NK-92 treated with Interleukin-12 subunit alpha and Interleukin-12 subunit beta, amount 100 ng/mL, for 24 hours (cell line): ENCODE measurements around the gene NTF3.

Source experiments
- DNase-seq: peaks from one replicate; lab custom pipeline; 2025; lab: John Stamatoyannopoulos, UW

NTF3 gene

GRCh38 chr12:5432011-5432400 lies at the start of gene NTF3:
TSS of gene NTF3 (plus strand) at chr12:5432108. CDS start at chr12:5432325, 217 bp downstream.
- no peak for DNase-seq

DNA sequence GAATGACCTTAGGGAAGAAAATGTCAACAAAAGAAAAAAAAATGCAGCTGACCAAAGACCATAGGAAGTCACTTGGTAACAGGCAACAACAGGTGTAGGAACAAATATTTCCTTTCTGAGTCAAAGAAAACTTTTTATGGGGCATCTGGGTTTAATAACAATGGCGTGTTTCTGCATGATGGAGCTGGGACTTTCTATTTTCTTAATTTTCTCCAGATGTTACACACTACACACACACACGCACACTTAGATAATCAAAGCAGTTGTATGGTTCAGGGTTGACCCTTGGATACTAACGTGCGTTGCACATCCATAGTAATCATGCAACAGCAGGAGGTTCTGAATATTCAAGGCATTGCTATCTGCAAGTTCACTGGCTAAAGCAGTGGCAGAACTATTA lies 47.9 kb upstream of the NTF3 start:
- DNase-seq = no peak

GRCh38 chr12:5388581-5389535 lies 43.0 kb upstream of the NTF3 start:
- DNase-seq = no peak

DNA sequence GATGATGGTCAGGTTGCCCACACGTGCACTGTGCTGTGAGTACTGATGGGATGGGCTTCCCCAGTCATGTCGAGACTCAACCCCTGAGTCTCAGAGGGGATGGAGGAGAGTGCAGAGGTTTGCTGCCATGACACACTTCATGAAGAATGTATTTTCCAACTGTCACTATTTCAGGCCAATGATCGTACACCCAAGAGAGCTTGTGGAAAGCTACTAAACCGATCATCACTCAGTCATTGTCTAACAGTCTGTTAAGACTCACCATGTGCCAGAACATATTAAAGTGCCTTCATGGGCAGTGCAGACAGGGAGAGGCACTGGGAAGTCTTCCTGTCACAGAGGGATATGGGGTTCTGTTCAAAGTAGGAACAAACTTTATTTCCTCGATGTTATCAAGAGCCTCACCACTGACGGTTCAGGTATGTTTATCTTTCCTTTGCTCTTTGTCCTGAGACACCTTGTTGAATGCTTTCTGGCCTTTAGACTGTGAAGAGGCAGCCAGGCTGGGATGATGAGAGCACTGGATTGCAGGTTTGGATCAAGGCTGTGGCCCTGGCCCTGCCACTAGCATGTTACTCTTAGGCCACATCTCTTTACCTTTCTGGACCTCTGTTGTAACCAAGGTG lies 41.6 kb upstream of the NTF3 start:
- DNase-seq = no peak

GRCh38 chr12:5391653-5392052 lies 40.3 kb upstream of the NTF3 start:
- no peak for DNase-seq

DNA sequence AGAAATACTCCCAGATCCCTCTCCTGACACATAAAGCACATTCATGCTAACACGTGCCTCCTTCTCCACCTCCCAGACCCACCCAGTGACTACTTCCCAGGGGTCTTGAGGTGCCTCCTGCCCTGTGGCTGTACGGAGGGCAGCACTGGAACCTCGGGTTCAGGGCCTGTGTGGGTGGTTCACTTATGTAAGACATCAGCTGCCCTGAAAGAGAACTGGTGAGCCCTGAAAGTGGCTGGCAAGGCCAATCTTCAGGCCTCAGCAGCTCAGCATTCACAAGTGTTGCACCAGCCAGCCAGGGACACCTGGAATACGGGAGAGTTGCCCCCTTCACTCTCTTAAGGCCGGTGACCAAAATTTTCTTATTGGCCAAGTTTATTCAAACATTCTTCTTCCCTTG lies 38.9 kb upstream of the NTF3 start:
- no peak for DNase-seq

DNA sequence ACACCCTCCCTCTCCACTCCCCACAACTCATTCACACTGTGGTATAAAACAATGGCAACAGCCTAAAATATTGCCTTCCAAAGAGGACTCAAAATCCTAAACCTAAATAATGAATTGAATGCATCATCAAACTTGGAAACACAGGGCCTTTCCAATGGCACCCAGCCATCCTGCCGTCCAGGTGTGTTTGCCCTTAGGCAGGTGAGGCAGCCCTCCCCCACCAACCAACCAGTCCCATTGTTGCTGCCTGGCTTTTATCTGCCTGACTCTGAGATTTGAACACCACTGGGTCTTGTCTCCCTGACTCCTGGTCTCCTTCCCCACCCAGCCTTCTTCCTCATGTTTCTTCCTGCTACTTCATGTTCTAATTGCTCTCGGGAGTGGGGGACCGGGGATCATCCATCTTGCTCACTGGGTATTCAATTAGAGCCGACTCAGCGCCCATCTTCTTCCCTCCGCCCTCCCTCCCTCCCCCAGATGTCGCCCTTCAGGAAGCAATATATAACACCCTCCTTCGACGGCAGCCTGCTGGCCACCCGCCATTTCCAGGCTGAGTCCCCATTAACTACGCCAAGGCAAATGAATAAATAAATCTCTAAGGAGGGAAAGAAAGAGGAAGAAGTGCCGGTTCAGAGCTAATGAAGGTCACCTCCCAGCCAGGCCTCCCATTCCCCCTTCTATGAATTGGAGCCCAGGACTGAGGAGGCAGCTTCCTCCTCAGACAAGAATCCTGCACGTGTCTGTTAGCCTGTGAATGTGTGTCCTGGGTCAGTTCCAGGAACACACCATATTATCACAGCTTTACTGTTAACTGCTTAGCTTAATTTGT lies 36.3 kb upstream of the NTF3 start:
- DNase-seq = no peak

DNA sequence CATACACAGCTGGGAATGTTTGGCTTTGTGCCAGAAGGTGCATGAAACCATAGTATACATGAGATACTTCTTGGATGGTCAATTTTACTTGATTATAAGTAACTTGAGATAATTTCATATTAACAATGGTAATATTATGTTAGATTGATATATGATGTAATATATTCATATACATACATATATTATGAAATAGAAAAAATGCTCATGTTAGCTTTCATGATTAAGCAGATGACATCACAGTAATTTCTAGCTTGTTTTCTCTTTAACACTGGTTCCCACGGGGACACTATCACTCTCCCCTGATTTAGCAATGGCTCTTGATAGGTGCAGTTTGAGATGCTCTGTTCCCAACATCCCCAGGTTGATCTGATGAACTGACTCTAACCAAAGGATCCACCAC lies 35.4 kb upstream of the NTF3 start:
- DNase-seq = no peak

DNA sequence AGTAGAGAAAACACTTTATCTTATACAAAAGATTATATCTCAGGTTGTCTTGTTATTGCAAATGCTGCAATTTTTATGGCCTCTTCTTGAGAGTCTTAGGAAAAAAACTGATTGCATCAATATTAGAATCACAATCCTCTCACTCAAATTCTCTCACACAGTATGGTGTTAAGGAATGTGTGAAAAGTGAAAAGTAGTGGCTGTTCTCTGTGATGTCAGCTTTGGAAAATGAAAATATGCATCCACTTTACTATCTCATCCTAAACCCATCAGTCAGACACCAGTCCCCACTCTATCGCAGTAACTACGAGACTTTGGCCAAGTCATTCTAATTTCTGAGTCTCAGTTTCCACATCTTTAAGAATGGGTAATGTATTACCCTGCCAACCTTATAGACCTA lies 32.6 kb upstream of the NTF3 start:
- no peak for DNase-seq

DNA sequence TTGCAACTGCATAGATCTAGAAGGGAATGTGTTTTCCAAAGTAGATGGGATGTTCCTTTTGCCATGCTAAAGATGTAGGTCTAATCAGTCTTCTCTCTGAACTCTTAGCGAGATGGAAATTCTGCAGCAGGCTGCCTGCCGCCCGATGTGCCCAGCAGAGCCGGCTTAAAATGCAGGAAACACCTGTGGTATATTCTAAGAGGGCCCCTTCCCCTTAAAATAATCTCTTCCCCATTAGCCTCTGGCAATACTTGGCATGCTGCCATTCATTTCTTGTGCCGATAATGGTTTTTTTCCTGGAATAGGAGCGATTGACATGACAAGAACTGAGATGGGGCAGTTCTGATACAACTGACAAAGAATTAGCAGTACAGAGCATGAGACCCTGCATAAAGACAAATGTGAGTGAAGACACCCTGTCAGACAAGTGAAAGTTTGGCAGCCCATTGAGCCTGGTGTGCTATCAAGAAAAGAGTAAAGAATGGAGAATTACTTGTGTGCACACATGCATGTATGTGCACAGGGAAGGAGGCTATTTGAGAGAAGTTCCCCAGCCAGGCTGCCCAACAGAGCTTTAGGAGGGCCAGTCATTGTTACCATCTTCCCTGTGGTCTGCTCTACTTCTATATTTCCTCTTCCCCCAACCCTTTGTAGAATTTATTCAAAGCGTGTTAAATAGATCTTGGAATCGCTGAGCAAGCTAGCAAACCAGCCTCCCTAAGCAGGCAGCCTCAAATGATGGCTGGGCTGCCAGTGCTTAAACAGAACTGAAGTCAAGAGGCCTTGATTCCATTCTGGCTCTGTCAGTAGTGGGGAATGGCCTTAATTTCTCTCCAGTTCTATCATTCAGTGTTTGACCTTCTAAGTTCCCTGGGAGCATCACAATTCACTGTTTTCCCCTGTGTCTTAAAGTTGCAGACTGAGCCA lies 29.6 kb upstream of the NTF3 start:
- DNase-seq = no peak

- no peak for DNase-seq
Measured at GRCh38 chr12:5403411-5403810, 28.5 kb upstream of the NTF3 start.

- DNase-seq = no peak
Measured at GRCh38 chr12:5407034-5407856, 24.7 kb upstream of the NTF3 start.

DNA sequence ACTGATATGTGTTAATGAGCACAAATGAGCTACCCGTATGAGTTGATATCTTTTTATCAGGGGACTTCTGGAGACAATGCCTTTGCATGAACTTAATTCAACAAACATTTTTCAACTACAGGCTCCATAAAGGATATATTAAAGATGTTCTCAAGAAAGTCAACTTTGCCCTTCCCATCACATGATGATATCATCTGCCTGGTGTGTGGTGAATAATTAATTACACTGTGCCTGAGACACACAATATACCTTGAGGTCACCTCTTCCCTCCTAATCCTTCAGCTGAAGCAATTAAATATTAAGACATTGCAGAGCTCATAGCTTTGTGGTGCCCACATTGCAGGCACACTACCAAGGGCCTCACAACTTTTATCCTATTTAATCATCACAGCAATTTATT lies 22.3 kb upstream of the NTF3 start:
- DNase-seq = no peak

DNA sequence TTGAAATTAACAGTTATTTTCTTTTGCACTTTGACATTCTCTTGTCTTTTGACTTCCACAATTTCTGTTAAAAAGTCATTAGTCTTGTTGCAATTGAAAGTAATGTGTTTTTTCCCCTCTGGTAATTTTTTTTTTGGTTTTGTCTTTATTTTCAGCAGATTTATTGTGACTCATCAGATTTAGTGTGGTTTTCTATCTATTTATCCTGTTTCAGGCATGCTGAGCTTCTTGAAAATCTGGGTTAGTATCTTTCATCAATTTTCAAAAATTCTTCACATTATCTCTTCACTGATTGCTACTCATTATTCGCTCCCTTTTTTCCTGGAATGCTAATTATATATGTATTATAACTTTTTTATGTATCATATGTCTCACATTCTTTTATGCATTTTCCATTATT lies 15.3 kb upstream of the NTF3 start:
- DNase-seq = no peak

- DNase-seq = no peak
Measured at GRCh38 chr12:5417500-5417899, 14.4 kb upstream of the NTF3 start.

- DNase-seq = no peak
Measured at GRCh38 chr12:5428332-5429221, 3.3 kb upstream of the NTF3 start.

DNA sequence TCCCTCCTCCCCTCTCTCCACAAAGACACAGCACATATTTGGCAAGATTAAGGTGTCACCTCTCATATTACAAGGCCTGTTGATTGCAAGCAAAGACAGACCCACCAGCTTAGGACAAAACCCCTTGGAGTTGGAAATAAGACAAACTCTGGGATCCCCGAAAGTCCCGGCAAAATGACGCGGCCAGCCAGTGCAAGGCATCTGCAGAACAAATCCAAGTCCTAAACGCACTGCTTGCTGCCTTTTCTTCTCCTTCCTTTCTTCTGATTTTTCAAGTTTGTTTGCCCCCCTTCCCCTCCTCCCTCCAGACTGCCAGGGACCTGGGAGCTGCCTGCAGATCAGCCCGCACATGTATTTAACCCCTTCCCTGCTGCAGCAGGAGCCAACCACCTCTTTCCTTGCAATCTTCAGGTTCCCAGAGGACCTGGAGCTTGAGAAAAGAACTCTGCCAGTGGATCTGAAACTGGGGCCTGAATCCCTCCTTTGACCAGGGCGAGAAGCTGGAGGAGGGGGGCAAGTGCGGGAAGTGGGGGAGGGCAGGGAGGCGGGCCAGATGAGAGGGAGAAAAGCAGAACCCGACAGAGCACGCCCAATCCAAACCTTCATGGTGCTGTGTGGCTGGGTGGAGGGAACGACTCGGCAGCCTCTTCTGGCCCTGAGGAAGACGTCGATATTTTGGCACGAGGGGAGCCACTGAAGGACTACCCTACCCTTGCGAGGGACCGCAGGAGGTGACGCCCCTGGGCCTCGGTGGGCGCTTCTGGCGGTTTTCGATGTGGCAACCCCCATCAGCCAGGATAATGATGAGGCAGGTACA lies 2.0 kb upstream of the NTF3 start:
- DNase-seq = no peak
